Tibial nerve (tissue), 4 donors: ENCODE results near the gene SLIT3.

ENCODE experiments used
- EP300 ChIP-seq, 2 donors: sonication (generic); formaldehyde crosslinking; IDR thresholded peaks; one replicate each; pipeline ENCODE4 v1.6.1; 2017; ENCODE audit warnings: antibody characterized with exemption in 2 of 2, mild to moderate bottlenecking in 1 of 2
- POLR2A ChIP-seq, 2 donors: fragments of 450-650 bp; IDR thresholded peaks; one replicate each; pipeline ENCODE4 v1.6.1; 2017; ENCODE audit warnings: antibody characterized with exemption in 2 of 2, mild to moderate bottlenecking in 2 of 2, moderate library complexity in 2 of 2
- TF ChIP-seq, protein P1 (sequence below), 5 experiments: fragments of 200-600 bp in 3 of 5; fragments of 450-650 bp in 2 of 5; sonication (generic) in 3 of 5; IDR thresholded peaks; one replicate each; pipeline ENCODE4 v1.5.1; 2016 to 2019; ENCODE audit warnings: antibody characterized with exemption in 5 of 5, mild to moderate bottlenecking in 3 of 5, moderate library complexity in 2 of 5

DNA sequence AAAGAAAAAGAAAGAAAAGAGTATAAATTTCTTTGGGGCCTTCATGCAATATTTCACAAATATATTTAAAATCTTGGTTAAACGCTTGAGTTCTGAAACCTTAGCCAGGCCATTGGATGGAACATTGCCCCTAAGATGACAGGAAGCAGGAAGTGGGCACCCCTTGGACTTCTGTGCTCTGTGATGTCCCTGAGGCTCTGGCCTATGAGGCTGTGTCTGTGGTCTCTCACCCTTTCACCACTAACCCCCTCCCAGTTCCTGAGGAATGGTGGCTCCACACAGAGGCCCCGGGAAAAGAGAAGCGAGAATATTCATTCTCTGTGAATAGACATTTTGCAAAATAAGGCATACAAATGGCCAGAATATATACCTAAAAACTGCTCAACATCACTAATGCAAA, 401.3 kb downstream of the SLIT3 start:
- TF ChIP-seq POLR2A (IDR thresholded peaks at IDR 0.05): no peak
- TF ChIP-seq, protein P1, sequence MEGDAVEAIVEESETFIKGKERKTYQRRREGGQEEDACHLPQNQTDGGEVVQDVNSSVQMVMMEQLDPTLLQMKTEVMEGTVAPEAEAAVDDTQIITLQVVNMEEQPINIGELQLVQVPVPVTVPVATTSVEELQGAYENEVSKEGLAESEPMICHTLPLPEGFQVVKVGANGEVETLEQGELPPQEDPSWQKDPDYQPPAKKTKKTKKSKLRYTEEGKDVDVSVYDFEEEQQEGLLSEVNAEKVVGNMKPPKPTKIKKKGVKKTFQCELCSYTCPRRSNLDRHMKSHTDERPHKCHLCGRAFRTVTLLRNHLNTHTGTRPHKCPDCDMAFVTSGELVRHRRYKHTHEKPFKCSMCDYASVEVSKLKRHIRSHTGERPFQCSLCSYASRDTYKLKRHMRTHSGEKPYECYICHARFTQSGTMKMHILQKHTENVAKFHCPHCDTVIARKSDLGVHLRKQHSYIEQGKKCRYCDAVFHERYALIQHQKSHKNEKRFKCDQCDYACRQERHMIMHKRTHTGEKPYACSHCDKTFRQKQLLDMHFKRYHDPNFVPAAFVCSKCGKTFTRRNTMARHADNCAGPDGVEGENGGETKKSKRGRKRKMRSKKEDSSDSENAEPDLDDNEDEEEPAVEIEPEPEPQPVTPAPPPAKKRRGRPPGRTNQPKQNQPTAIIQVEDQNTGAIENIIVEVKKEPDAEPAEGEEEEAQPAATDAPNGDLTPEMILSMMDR (IDR thresholded peaks at IDR 0.05): no peak
- TF ChIP-seq EP300 (IDR thresholded peaks at IDR 0.05): no peak
